Activated CD8-positive, alpha-beta T cell treated with anti-CD3 and anti-CD28 coated beads for 36 hours (primary cell): Measurements from ENCODE around the gene OR5AP2. TPM values are rescaled to one million over a fixed set of nuclear protein-coding genes. Genes with fewer than 3 reads are reported as not detected.

Source experiments
- ATAC-seq: fragments of 200-7000 bp; cut with Tn5 transposase; one replicate; pipeline ENCODE4 v1.10.0; 2021; ENCODE audit warnings: mild to moderate bottlenecking, moderate library complexity
- CTCF ChIA-PET: fragments of 350-600 bp; sonication (Branson Sonifier 250); formaldehyde crosslinking; loops from one replicate; lab custom pipeline; 2021; ENCODE audit warnings: antibody characterized with exemption; lab: Charles Lee
- POLR2A ChIA-PET: fragments of 350-600 bp; sonication (Branson Sonifier 250); formaldehyde crosslinking; loops from one replicate; lab custom pipeline; 2021; ENCODE audit warnings: antibody characterized with exemption; lab: Charles Lee
- DNase-seq: peaks from one replicate; pipeline ENCODE4 v3.0.0-alpha.2; 2020
- H3K27ac Mint-ChIP-seq: one replicate; pipeline ENCODE4 v1.8.0; 2021; ENCODE audit warnings: mild to moderate bottlenecking, mixed read lengths
- H3K27me3 Mint-ChIP-seq: one replicate; pipeline ENCODE4 v1.8.0; 2021; ENCODE audit warnings: mixed read lengths
- H3K36me3 Mint-ChIP-seq: one replicate; pipeline ENCODE4 v1.8.0; 2021; ENCODE audit warnings: low read depth, mixed read lengths
- H3K4me1 Mint-ChIP-seq: one replicate; pipeline ENCODE4 v1.8.0; 2021; ENCODE audit warnings: low read depth, mixed read lengths
- H3K4me3 Mint-ChIP-seq: one replicate; pipeline ENCODE4 v1.8.0; 2021; ENCODE audit warnings: mild to moderate bottlenecking, moderate library complexity, mixed read lengths
- H3K9me3 Mint-ChIP-seq: one replicate; pipeline ENCODE4 v1.8.0; 2021; ENCODE audit warnings: mixed read lengths
- CTCF ChIP-seq: fragments of 200-600 bp; IDR thresholded peaks from one replicate; pipeline ENCODE4 v1.8.0; 2022; ENCODE audit warnings: antibody characterized with exemption, mild to moderate bottlenecking
- intact Hi-C: fragments of 100-400 bp; cut with micrococcal nuclease; formaldehyde crosslinking; loops from one replicate; pipeline ENCODE4 v1.10.0; 2022
- total RNA-seq, 2 experiments: library from RNA; stranded (reverse); gene quantifications; one replicate each; pipeline ENCODE4 v1.2.3, GENCODE V29; 2021

Gene OR5AP2
- total RNA-seq, 2 experiments from 2014 or later = not detected

- no peak for DNase-seq
Observed at GRCh38 chr11:56659755-56660154, 17.5 kb upstream of the OR5AP2 start.

GRCh38 chr11:56637500-56637899, 4.7 kb downstream of the OR5AP2 start:
- POLR2A ChIA-PET = no interaction called here

More at GRCh38 chr11:56659755-56660154, 17.5 kb upstream of the OR5AP2 start:
- Mint-ChIP-seq H3K9me3 (peaks cover 5% of the 10 kb centered on the region), H3K27me3 (no peaks in the 10 kb centered on the region), H3K4me3 (no peak overlapping the region), H3K4me1 (no peaks in the 10 kb centered on the region), H3K36me3 (no peaks in the 10 kb centered on the region), H3K27ac (no peak overlapping the region)
- TF ChIP-seq CTCF = no peak
- POLR2A ChIA-PET = no interaction called here
- CTCF ChIA-PET = no interaction called here
- intact Hi-C loops = no loop called here
- no peak for ATAC-seq

GRCh38 chr11:56636861-56637260, 5.4 kb downstream of the OR5AP2 start:
- DNase-seq (no peak), ATAC-seq (no peak)
- ChIA-PET POLR2A (no interaction called here), CTCF (no interaction called here)
- H3K27me3 Mint-ChIP-seq = no peaks in the 10 kb centered on the region
- TF ChIP-seq CTCF = no peak
- no peaks in the 10 kb centered on the region for H3K4me1 Mint-ChIP-seq
- intact Hi-C loops = no loop called here
- no peak overlapping the region for H3K4me3 Mint-ChIP-seq
- peaks cover 10% of the 10 kb centered on the region for H3K9me3 Mint-ChIP-seq
- H3K36me3 Mint-ChIP-seq = no peaks in the 10 kb centered on the region
- no peak overlapping the region for H3K27ac Mint-ChIP-seq

More at GRCh38 chr11:56637500-56637899, 4.7 kb downstream of the OR5AP2 start:
- H3K4me1 Mint-ChIP-seq = no peaks in the 10 kb centered on the region
- H3K9me3 Mint-ChIP-seq = peaks cover 7% of the 10 kb centered on the region
- intact Hi-C loops = no loop called here
- H3K36me3 Mint-ChIP-seq = no peaks in the 10 kb centered on the region
- H3K27me3 Mint-ChIP-seq = no peaks in the 10 kb centered on the region
- TF ChIP-seq CTCF = no peak
- no peak overlapping the region for H3K27ac Mint-ChIP-seq
- no peak overlapping the region for H3K4me3 Mint-ChIP-seq
- CTCF ChIA-PET = no interaction called here
- ATAC-seq (no peak), DNase-seq (no peak)

GRCh38 chr11:56632329-56632728, 9.9 kb downstream of the OR5AP2 start:
- no peak overlapping the region for H3K4me3 Mint-ChIP-seq
- DNase-seq (no peak), ATAC-seq (no peak)
- no peaks in the 10 kb centered on the region for H3K27me3 Mint-ChIP-seq
- intact Hi-C loops = no loop called here
- H3K27ac Mint-ChIP-seq = no peak overlapping the region
- ChIA-PET POLR2A (no interaction called here), CTCF (no interaction called here)
- H3K9me3 Mint-ChIP-seq = peaks cover 9% of the 10 kb centered on the region
- H3K36me3 Mint-ChIP-seq = no peaks in the 10 kb centered on the region
- TF ChIP-seq CTCF = no peak
- H3K4me1 Mint-ChIP-seq = no peaks in the 10 kb centered on the region

- DNase-seq = no peak
- ATAC-seq = no peak
- no peak for TF ChIP-seq CTCF
- ChIA-PET POLR2A (no interaction called here), CTCF (interaction anchor here (0.9 kb wide), 1 partner anchor 28 kb away, joined by 3 read pairs; no protein-coding TSS in a partner anchor)
- peaks cover 8% of the 10 kb centered on the region for H3K9me3 Mint-ChIP-seq
- H3K4me3 Mint-ChIP-seq = no peak overlapping the region
- no peaks in the 10 kb centered on the region for H3K4me1 Mint-ChIP-seq
- H3K27me3 Mint-ChIP-seq = no peaks in the 10 kb centered on the region
- no peak overlapping the region for H3K27ac Mint-ChIP-seq
- no peaks in the 10 kb centered on the region for H3K36me3 Mint-ChIP-seq
- intact Hi-C loops = no loop called here
Observed at GRCh38 chr11:56625946-56626345, 16.3 kb downstream of the OR5AP2 start.
